K562 (cell line): ENCODE measurements around the gene SPATA2L. TPM values are rescaled to one million over a fixed set of nuclear protein-coding genes. Genes with fewer than 3 reads are reported as not detected.
A peak's percentile ranks its signal among the peaks of the same experiment; 100 is the strongest.

Source experiments
- ARID1B ChIP-seq: fragments of 450-650 bp; IDR thresholded peaks from 2 replicates; pipeline ENCODE4 v1.6.1; 2016; ENCODE audit warnings: antibody characterized with exemption, mild to moderate bottlenecking, inconsistent platforms
- ATF1 ChIP-seq, 2 experiments: fragments of 450-650 bp in 1 of 2; IDR thresholded peaks; 2 replicates each; pipeline ENCODE4 v1.6.1; 2016; ENCODE audit warnings: missing compliant biosample characterization in 1 of 2, missing genetic modification characterization in 1 of 2
- BCL6 ChIP-seq: fragments of 250-450 bp; sonication (Bioruptor Pico); IDR thresholded peaks from 2 replicates; pipeline ENCODE4 v1.4.0; 2020
- BMI1 ChIP-seq: fragments of 150-350 bp; IDR thresholded peaks from 2 replicates; pipeline ENCODE4 v1.6.1; 2014; ENCODE audit warnings: low read length
- BRF1 ChIP-seq: IDR thresholded peaks from 3 replicates; pipeline ENCODE4 v1.6.1; 2011; ENCODE audit warnings: borderline replicate concordance, mild to moderate bottlenecking; ENCODE audit not compliant: insufficient read length; ENCODE audit errors: extremely low read depth
- KDM2B ChIP-seq: fragments of 250-450 bp; sonication (Bioruptor Pico); IDR thresholded peaks from 2 replicates; pipeline ENCODE4 v1.8.0; 2021; ENCODE audit warnings: mild to moderate bottlenecking, moderate library complexity
- KLF6 ChIP-seq: fragments of 250-450 bp; sonication (Bioruptor Pico); IDR thresholded peaks from 2 replicates; pipeline ENCODE4 v1.4.0; 2020; ENCODE audit warnings: mild to moderate bottlenecking, moderate library complexity, borderline replicate concordance
- MCM3 ChIP-seq: fragments of 450-650 bp; IDR thresholded peaks from 2 replicates; pipeline ENCODE4 v1.6.1; 2016
- MEIS2 ChIP-seq: fragments of 450-650 bp; IDR thresholded peaks from 2 replicates; pipeline ENCODE4 v1.6.1; 2014; ENCODE audit warnings: mild to moderate bottlenecking; ENCODE audit not compliant: partially characterized antibody
- NFE2 ChIP-seq: IDR thresholded peaks from 2 replicates; pipeline ENCODE4 v1.6.1; 2014; ENCODE audit warnings: antibody characterized with exemption, low read depth
- NUFIP1 ChIP-seq: fragments of 450-650 bp; IDR thresholded peaks from 2 replicates; pipeline ENCODE4 v1.6.1; 2018; ENCODE audit not compliant: partially characterized antibody
- PCBP2 ChIP-seq: fragments of 200-400 bp; formaldehyde crosslinking; IDR thresholded peaks from 2 replicates; pipeline ENCODE4 v1.6.1; 2018; ENCODE audit warnings: low read length, low read depth, mild to moderate bottlenecking, moderate library complexity; ENCODE audit not compliant: poor library complexity, severe bottlenecking
- PRMT5 ChIP-seq: sonication (generic); formaldehyde crosslinking; IDR thresholded peaks from 2 replicates; pipeline ENCODE4 v1.5.0; 2020; ENCODE audit warnings: missing genetic modification reagents
- RFX7 ChIP-seq: fragments of 250-450 bp; sonication (Bioruptor Pico); IDR thresholded peaks from 2 replicates; pipeline ENCODE4 v1.5.1; 2021; ENCODE audit warnings: mild to moderate bottlenecking
- SAFB ChIP-seq: fragments of 200-400 bp; formaldehyde crosslinking; IDR thresholded peaks from 2 replicates; pipeline ENCODE4 v1.6.1; 2017; ENCODE audit warnings: low read depth, low read length, borderline replicate concordance
- TBP ChIP-seq: optimal IDR thresholded peaks from 2 replicates; pipeline ENCODE3; 2011; ENCODE audit warnings: low read depth, low read length, improper control_type of control experiment
- ZEB2 ChIP-seq: fragments of 450-650 bp; IDR thresholded peaks from 2 replicates; pipeline ENCODE4 v1.6.1; 2016
- ZNF12 ChIP-seq: sonication (generic); formaldehyde crosslinking; IDR thresholded peaks from 2 replicates; pipeline ENCODE4 v1.4.0; 2020; ENCODE audit warnings: mild to moderate bottlenecking, missing genetic modification reagents
- ZNF143 ChIP-seq: sonication (generic); formaldehyde crosslinking; IDR thresholded peaks from 2 replicates; pipeline ENCODE4 v1.9.0; 2022; ENCODE audit warnings: mild to moderate bottlenecking, missing genetic modification reagents
- ZNF197 ChIP-seq: fragments of 200-800 bp; sonication (Bioruptor generic); IDR thresholded peaks from 2 replicates; pipeline ENCODE4 v1.6.1; 2016; ENCODE audit warnings: low read depth, missing genetic modification characterization, missing compliant biosample characterization
- ZNF354B ChIP-seq: fragments of 250-450 bp; sonication (Bioruptor Pico); IDR thresholded peaks from 2 replicates; pipeline ENCODE4 v1.4.0; 2020
- polyA plus RNA-seq, 8 experiments: library from polyadenylated mRNA; depleted of rRNA in 4 of 8; stranded (reverse) in 5 of 8; unstranded in 3 of 8; fragments of >200 nt; fragmentation: Nextera tagmentation in 2 of 8; fragmentation: Illumina TruSeq in 1 of 8; extraction: Ambion mirVana in 2 of 8; extraction: Trizol in 1 of 8; gene quantifications; 2 replicates each; pipeline versions ENCODE4 v1.2.1 to v1.2.3, GENCODE V29; 2011 to 2014; ENCODE audit warnings: inconsistent platforms in 1 of 8, missing spikeins in 1 of 8
- total RNA-seq, 7 experiments: library from RNA; depleted of rRNA in 6 of 7; stranded (reverse); fragments of >200 nt in 6 of 7; fragmentation: Illumina TruSeq in 2 of 7; extraction: Trizol in 2 of 7; gene quantifications; 2 replicates each; pipeline versions ENCODE4 v1.2.1 to v1.2.3, GENCODE V29; 2011 to 2021; ENCODE audit warnings: low replicate concordance in 1 of 7
- TF ChIP-seq, protein P1 (sequence below): fragments of 250-450 bp; sonication (Bioruptor Pico); IDR thresholded peaks from 2 replicates; pipeline ENCODE4 v1.4.0; 2020; ENCODE audit warnings: borderline replicate concordance
- TF ChIP-seq, protein P2 (sequence below): IDR thresholded peaks from 2 replicates; pipeline ENCODE4 v1.6.1; 2011; ENCODE audit warnings: borderline replicate concordance, low read depth, mild to moderate bottlenecking, moderate library complexity, low read length; ENCODE audit not compliant: insufficient read depth, poor library complexity, severe bottlenecking
- TF ChIP-seq, protein P3 (sequence below), 2 experiments: fragments of 200-800 bp in 1 of 2; sonication (Bioruptor generic) in 1 of 2; sonication (generic) in 1 of 2; formaldehyde crosslinking in 1 of 2; IDR thresholded peaks in 1 of 2; conservative IDR thresholded peaks in 1 of 2; 2 replicates each; pipeline versions ENCODE4 v1.5.0 to v1.6.1; 2016 to 2020; ENCODE audit warnings: missing compliant biosample characterization in 1 of 2, missing genetic modification characterization in 1 of 2, missing genetic modification reagents in 1 of 2

The SPATA2L gene
- total and polyA plus RNA-seq, 9 of the 15 experiments (the other 6 are each of a cell fraction or from before 2014, with no cell fraction given): 0.13 to 19.2 (median 4.8) TPM; not detected in 1

DNA sequence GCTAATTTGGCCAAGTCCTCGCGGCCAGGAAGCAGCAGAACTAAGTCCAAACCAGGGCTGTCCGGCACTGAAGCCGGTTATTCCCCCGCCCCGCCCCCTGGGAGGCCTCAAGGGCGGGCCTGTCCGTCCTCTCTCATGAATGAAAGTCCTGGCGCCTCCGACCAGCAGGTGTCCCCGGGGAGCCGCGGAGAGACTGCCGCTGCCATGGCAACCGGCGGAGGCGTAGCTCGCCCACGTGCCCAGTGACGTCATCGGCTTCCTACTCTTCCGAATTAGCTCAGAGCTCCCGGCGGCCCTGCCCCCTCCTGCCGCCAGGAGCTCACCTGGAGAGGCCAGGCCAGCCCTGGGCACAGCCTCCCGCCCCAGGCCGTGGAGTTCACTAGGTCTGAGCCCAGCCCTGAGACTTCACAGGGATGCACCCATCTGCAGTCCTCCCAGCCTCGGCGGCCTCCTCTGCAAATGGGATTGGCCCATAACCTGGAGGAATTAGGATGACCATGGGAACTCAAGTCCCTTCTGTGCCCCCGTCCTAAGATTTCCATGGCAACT lies 1.3 kb downstream of the SPATA2L start (continued):
- TF ChIP-seq NUFIP1 (no peak), BMI1 (peak; percentile 98), ZNF143 (no peak; the same call in 1 of the 2 replicates), TBP (no peak), MEIS2 (peak; percentile 31), BCL6 (CRISPR knock-in tag) (no peak), ZEB2 (peak; percentile 80), ARID1B (peak; percentile 59; the same call in 1 of the 2 replicates), NFE2 (no peak), SAFB (no peak), PCBP2 (no peak), ATF1 (CRISPR knock-in tag; IDR thresholded peaks at IDR 0.05) (peak; percentile 72), ATF1 (tag; IDR thresholded peaks at IDR 0.05) (peak; percentile 99), ZNF12 (CRISPR knock-in tag) (no peak), KLF6 (CRISPR knock-in tag) (peak; percentile 5; the same call in 1 of the 2 replicates), KDM2B (no peak), RFX7 (CRISPR knock-in tag) (no peak), ZNF354B (no peak), BRF1 (no peak), MCM3 (no peak), ZNF197 (CRISPR knock-in tag) (no peak), PRMT5 (no peak)
- TF ChIP-seq, protein P1, sequence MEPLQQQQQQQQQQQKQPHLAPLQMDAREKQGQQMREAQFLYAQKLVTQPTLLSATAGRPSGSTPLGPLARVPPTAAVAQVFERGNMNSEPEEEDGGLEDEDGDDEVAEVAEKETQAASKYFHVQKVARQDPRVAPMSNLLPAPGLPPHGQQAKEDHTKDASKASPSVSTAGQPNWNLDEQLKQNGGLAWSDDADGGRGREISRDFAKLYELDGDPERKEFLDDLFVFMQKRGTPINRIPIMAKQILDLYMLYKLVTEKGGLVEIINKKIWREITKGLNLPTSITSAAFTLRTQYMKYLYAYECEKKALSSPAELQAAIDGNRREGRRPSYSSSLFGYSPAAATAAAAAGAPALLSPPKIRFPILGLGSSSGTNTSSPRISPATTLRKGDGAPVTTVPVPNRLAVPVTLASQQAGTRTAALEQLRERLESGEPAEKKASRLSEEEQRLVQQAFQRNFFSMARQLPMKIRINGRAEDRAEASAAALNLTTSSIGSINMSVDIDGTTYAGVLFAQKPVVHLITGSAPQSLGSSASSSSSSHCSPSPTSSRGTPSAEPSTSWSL: no peak
- TF ChIP-seq, protein P2, sequence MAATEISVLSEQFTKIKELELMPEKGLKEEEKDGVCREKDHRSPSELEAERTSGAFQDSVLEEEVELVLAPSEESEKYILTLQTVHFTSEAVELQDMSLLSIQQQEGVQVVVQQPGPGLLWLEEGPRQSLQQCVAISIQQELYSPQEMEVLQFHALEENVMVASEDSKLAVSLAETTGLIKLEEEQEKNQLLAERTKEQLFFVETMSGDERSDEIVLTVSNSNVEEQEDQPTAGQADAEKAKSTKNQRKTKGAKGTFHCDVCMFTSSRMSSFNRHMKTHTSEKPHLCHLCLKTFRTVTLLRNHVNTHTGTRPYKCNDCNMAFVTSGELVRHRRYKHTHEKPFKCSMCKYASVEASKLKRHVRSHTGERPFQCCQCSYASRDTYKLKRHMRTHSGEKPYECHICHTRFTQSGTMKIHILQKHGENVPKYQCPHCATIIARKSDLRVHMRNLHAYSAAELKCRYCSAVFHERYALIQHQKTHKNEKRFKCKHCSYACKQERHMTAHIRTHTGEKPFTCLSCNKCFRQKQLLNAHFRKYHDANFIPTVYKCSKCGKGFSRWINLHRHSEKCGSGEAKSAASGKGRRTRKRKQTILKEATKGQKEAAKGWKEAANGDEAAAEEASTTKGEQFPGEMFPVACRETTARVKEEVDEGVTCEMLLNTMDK: no peak
- TF ChIP-seq, protein P3, sequence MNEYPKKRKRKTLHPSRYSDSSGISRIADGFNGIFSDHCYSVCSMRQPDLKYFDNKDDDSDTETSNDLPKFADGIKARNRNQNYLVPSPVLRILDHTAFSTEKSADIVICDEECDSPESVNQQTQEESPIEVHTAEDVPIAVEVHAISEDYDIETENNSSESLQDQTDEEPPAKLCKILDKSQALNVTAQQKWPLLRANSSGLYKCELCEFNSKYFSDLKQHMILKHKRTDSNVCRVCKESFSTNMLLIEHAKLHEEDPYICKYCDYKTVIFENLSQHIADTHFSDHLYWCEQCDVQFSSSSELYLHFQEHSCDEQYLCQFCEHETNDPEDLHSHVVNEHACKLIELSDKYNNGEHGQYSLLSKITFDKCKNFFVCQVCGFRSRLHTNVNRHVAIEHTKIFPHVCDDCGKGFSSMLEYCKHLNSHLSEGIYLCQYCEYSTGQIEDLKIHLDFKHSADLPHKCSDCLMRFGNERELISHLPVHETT (CRISPR knock-in tag; conservative IDR thresholded peaks at IDR 0.05 in 1 of 2, IDR thresholded peaks at IDR 0.05 in 1 of 2): peak in 1 of 2 experiments; percentile 41; a peak in 1 of 4 replicates
